MCF 10A (cell line): ENCODE data around the gene IL23R. TPM values are rescaled to one million over a fixed set of nuclear protein-coding genes. Genes with fewer than 3 reads are reported as not detected.

Experiments
- BruUV-seq: library from RNA; stranded (reverse); fragments of 400-500 nt; replicated peaks from 2 replicates; lab custom pipeline; 2021; lab: Mats Ljungman, UMichigan
- CTCF ChIA-PET: fragments of 300-600 bp; sonication (Branson Sonifier 250); formaldehyde crosslinking; extraction: SDS; loops from one replicate; lab custom pipeline; 2021; ENCODE audit warnings: antibody characterized with exemption, inconsistent platforms; lab: Yijun Ruan, JAX
- POLR2A ChIA-PET: fragments of 300-600, 350-650 bp; sonication (Branson Sonifier 250); formaldehyde crosslinking; extraction: SDS; loops from one replicate; lab custom pipeline; 2020; ENCODE audit warnings: antibody characterized with exemption, inconsistent platforms; lab: Yijun Ruan, JAX
- DNase-seq: peaks from one replicate; pipeline ENCODE4 v3.0.0-alpha.2; 2018; ENCODE audit not compliant: unreplicated experiment
- H3K27ac Mint-ChIP-seq: one replicate; pipeline ENCODE4 v1.8.0; 2022; ENCODE audit warnings: mild to moderate bottlenecking, low read depth, mixed read lengths; ENCODE audit not compliant: unreplicated experiment
- H3K27me3 Mint-ChIP-seq: one replicate; pipeline ENCODE4 v1.8.0; 2022; ENCODE audit warnings: mixed read lengths; ENCODE audit not compliant: insufficient read depth, unreplicated experiment
- H3K36me3 Mint-ChIP-seq: one replicate; pipeline ENCODE4 v1.8.0; 2022; ENCODE audit warnings: mild to moderate bottlenecking, moderate library complexity, mixed read lengths; ENCODE audit not compliant: insufficient read depth, unreplicated experiment
- H3K4me1 Mint-ChIP-seq: one replicate; pipeline ENCODE4 v1.8.0; 2022; ENCODE audit warnings: mixed read lengths; ENCODE audit not compliant: insufficient read depth, unreplicated experiment
- H3K4me3 Mint-ChIP-seq: one replicate; pipeline ENCODE4 v1.8.0; 2022; ENCODE audit warnings: mild to moderate bottlenecking, moderate library complexity, mixed read lengths; ENCODE audit not compliant: unreplicated experiment
- H3K9me3 Mint-ChIP-seq: one replicate; pipeline ENCODE4 v1.8.0; 2022; ENCODE audit warnings: mixed read lengths; ENCODE audit not compliant: unreplicated experiment
- intact Hi-C: fragments of 100-400 bp; cut with micrococcal nuclease; formaldehyde crosslinking; loops from 2 replicates; pipeline ENCODE4 v1.14.1; 2022
- total RNA-seq: library from RNA; stranded (reverse); gene quantifications from 2 replicates; pipeline ENCODE4 v1.2.3, GENCODE V29; 2022
- TF ChIP-seq, protein P1 (sequence below): fragments of 200-600 bp; IDR thresholded peaks from one replicate; pipeline ENCODE4 v1.8.0; 2022; ENCODE audit warnings: antibody characterized with exemption, mild to moderate bottlenecking; ENCODE audit not compliant: unreplicated experiment

The IL23R gene
- total RNA-seq, 1 experiment from 2014 or later: not detected

GRCh38 chr1:67169932-67170331 is 3.7 kb downstream of the IL23R start:
- no peak overlapping the region for H3K27ac Mint-ChIP-seq
- no TSS peak for BruUV-seq
- H3K4me1 Mint-ChIP-seq: no peaks in the 10 kb centered on the region
- TF ChIP-seq, protein P1, sequence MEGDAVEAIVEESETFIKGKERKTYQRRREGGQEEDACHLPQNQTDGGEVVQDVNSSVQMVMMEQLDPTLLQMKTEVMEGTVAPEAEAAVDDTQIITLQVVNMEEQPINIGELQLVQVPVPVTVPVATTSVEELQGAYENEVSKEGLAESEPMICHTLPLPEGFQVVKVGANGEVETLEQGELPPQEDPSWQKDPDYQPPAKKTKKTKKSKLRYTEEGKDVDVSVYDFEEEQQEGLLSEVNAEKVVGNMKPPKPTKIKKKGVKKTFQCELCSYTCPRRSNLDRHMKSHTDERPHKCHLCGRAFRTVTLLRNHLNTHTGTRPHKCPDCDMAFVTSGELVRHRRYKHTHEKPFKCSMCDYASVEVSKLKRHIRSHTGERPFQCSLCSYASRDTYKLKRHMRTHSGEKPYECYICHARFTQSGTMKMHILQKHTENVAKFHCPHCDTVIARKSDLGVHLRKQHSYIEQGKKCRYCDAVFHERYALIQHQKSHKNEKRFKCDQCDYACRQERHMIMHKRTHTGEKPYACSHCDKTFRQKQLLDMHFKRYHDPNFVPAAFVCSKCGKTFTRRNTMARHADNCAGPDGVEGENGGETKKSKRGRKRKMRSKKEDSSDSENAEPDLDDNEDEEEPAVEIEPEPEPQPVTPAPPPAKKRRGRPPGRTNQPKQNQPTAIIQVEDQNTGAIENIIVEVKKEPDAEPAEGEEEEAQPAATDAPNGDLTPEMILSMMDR: no peak
- peaks cover 6% of the 10 kb centered on the region for H3K9me3 Mint-ChIP-seq
- no peaks in the 10 kb centered on the region for H3K27me3 Mint-ChIP-seq
- CTCF ChIA-PET: interaction anchor here (0.5 to 3.9 kb wide), 3 partner anchors 24 to 67 kb away, joined by 3 to 21 read pairs (median 3); no protein-coding TSS in a partner anchor
- POLR2A ChIA-PET: interaction anchor here (1.0 kb wide), 1 partner anchor 21 kb away, joined by 3 read pairs; no protein-coding TSS in a partner anchor
- H3K36me3 Mint-ChIP-seq: no peaks in the 10 kb centered on the region
- intact Hi-C loops: no loop called here
- DNase-seq: no peak
- H3K4me3 Mint-ChIP-seq: no peak overlapping the region

DNA sequence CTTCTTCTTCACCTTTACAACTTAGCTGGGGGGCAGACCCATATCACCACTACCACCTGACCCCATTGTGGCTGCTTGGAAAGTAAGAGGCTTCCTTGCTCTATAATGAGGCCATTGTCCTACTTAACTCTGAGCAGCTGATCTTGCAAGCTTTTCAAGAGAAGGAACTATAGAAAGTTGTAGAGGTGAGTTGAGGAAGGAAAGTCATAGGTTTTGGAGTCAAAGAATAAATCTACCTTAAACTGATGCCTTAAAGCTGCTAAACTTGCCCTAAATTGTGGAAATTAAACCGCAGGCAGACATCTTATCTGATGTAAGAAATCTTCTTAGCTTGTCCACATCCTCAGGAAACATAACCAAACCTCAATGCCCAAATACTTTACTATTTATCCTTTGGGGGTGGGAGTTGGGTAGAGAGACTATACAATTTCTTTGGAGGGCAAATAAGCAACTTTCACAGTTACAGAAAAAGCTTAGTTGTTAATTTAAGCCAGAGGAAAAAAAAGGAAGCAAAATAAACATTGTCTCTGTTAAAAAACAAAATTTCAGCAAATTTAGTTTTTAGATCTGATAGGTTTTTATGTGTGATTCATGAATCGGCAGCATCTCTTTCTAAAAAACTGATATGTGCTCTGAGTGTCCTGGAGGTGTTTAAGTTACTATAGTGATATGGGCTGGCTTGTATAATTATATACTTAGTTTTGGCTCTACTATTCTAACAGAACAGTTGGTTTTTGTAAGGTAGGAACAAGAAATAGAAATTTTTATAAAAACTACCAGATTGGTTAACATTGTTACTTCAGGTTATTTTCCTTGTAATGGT is 4.7 kb downstream of the IL23R start:
- H3K27ac Mint-ChIP-seq: no peak overlapping the region
- no TSS peak for BruUV-seq
- no peaks in the 10 kb centered on the region for H3K4me1 Mint-ChIP-seq
- no peak overlapping the region for H3K4me3 Mint-ChIP-seq
- intact Hi-C loops: no loop called here
- TF ChIP-seq, protein P1: no peak
- CTCF ChIA-PET: interaction anchor here (0.6 to 3.9 kb wide), 2 partner anchors 42 to 68 kb away, joined by 3 to 21 read pairs; no protein-coding TSS in a partner anchor
- POLR2A ChIA-PET: interaction anchor here (1.0 kb wide), 1 partner anchor 22 kb away, joined by 3 read pairs; no protein-coding TSS in a partner anchor
- DNase-seq: no peak
- H3K27me3 Mint-ChIP-seq: no peaks in the 10 kb centered on the region
- H3K36me3 Mint-ChIP-seq: no peaks in the 10 kb centered on the region
- H3K9me3 Mint-ChIP-seq: no peaks in the 10 kb centered on the region

DNA sequence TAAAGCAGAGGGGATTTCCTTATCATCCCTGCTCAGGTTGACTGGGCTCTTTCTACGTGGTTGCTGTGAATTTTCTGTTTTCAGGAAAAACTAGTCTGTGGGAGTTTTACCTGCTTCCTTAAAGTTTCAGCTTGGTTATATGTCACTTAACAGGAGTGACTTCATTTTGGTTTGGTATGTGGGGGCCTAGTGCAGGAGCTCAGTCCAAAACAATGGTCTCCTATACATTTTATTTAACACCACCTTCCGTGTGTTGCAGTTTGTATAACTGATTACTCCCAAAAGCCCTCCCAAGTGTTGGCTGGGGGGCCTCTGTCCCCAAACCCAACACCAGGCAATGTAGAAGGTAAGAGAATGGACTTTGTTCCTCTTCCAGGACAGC is 5.3 kb downstream of the IL23R start:
- POLR2A ChIA-PET: no interaction called here

DNA sequence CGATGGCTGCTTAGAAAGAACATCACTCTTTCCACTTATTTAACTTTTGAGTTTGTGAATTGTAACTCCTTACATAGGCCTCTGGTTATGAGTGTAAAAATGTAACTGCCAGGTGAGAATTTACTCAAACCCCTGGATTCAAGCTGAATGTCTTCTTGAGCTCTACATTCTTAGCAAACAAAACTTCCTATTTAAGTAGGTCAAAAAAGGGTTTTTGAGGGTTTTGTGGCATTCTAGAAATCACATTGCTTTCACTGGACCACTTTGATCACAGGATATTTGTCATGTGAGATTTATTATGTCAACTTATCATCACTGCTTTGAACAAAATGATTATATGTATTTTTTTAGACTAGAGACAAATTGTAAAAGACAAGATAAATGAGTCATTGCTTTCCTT is 5.7 kb downstream of the IL23R start:
- no TSS peak for BruUV-seq
- Mint-ChIP-seq H3K4me1 (no peaks in the 10 kb centered on the region), H3K36me3 (no peaks in the 10 kb centered on the region), H3K4me3 (no peak overlapping the region), H3K27me3 (no peaks in the 10 kb centered on the region), H3K9me3 (no peaks in the 10 kb centered on the region), H3K27ac (no peak overlapping the region)
- ChIA-PET CTCF (interaction anchor here (0.7 to 3.9 kb wide), 3 partner anchors 19 to 41 kb away, joined by 3 to 21 read pairs (median 3); no protein-coding TSS in a partner anchor), POLR2A (no interaction called here)
- intact Hi-C loops: no loop called here
- no peak for DNase-seq
- TF ChIP-seq, protein P1: no peak

More for the DNA sequence above, 5.3 kb downstream of the IL23R start:
- DNase-seq: no peak
- H3K4me1 Mint-ChIP-seq: no peaks in the 10 kb centered on the region
- H3K4me3 Mint-ChIP-seq: no peak overlapping the region
- H3K27ac Mint-ChIP-seq: no peak overlapping the region
- H3K27me3 Mint-ChIP-seq: no peaks in the 10 kb centered on the region
- no peaks in the 10 kb centered on the region for H3K36me3 Mint-ChIP-seq
- intact Hi-C loops: no loop called here
- CTCF ChIA-PET: interaction anchor here (0.7 to 3.9 kb wide), 3 partner anchors 19 to 41 kb away, joined by 3 to 21 read pairs (median 3); no protein-coding TSS in a partner anchor
- no peaks in the 10 kb centered on the region for H3K9me3 Mint-ChIP-seq
- BruUV-seq: no TSS peak
- TF ChIP-seq, protein P1: no peak
